ENCODE measurements around the gene RNU7-1.
A peak's percentile ranks its signal among the peaks of the same experiment; 100 is the strongest.

The RNU7-1 gene

DNA sequence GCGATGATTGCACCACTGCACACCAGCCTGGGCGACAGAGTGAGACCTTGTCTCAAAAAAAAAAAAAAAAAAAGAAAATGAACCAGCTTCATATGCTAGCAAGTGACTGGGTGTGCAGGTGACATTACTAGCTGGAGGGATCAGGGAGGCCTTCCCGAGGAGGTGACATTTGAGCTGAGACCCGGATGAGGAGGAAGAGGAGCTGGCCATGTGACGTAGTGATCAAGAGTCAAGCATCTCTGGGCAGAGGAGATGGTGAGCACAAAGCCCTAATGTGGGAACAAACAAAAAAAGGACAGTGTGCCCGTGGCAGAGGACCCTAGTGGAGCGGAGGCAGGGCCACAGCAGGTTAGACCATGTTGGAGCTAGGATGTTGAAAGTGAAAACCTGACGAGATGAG lies 4.0 kb downstream of the RNU7-1 start:
- H3K27ac ChIP-seq: peak overlapping the region; percentile 96; the same call in 1 of the 2 replicates
- TF ChIP-seq CTCF (conservative IDR thresholded peaks at IDR 0.05): no peak

DNA sequence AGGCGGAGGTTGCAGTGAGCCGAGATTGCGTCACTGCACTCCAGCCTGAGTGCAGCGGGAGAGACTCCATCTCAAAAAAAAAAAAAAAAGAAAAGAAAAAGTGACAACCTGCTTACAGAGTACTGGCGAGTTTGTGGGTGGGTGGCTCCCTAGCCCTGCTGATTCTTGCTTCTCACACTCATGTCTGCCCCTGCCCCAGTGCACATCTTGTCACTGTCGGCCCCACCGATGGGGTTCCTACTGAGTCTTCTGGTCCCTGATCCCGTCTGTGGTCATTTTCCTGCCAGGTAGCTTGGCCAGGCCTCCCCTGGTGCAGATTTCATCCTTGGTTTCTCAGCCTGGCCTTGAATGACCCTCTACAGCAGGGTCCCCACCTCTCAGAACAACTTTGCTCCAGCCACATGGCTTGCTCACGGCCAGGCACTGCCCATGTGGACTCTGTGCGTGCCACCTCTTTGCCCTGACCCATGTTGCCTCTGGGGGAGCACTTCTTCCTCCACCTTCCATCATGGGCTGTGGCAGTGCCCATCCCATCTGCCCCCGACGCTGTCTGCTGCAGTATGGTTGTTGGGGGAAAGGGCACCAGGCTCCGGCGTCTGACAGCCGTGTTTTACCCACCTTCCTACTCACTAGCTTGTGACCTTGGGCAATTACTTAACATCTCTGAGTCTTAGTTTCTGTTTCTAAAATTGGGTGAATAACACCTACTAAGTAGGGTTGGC lies 5.4 kb downstream of the RNU7-1 start:
- TF ChIP-seq CTCF (conservative IDR thresholded peaks at IDR 0.05): no peak
- no peak overlapping the region for H3K27ac ChIP-seq

DNA sequence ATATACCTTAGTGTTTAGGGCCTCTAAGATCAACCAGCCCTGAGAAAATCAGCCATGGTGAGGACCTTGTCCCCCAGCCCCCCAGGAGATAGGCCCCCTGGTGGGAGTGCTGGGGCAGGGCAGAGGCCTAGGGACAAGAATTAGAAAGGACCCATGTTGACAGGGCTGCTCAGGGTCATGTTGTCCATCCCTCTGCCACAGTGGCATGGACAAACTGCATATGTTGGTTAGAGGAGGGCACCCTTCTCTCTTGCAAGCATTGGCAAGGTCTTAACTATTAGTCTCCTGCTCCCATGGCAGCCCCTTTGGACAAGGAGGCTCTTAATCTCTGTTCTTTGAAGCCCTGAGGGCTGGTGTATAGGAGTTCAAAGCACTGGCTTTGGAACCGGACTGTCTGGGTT lies 6.8 kb downstream of the RNU7-1 start:
- peak; percentile 21 for TF ChIP-seq CTCF (conservative IDR thresholded peaks at IDR 0.05)
- no peak overlapping the region for H3K27ac ChIP-seq

DNA sequence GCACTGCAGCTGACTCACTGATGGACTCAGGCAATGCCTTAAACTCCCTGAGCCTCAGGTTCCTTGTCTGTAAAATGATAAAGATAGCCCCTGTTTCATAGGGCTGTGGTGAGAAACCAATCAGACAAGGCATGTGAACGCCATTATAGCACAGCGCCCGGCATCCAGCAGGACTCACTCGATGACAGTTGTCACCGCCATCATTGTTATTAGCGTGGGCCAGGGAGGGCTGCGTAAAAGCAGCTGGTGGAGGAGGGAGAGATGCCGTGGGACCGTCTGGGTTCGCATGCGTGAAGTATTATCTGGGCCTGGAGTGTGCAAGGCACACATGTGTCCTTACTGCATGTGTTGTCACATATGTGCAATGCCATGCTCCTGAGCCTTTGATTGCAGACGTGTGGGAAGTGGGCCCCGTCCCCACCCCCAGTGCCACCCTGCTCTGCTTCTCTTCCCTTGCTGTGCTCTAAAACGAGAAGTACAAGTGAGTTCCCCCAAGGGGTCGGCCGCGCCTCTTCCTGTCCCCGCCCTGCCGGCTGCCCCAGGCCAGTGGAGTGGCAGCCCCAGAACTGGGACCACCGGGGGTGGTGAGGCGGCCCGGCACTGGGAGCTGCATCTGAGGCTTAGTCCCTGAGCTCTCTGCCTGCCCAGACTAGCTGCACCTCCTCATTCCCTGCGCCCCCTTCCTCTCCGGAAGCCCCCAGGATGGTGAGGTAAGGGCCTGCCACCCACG lies 7.4 kb downstream of the RNU7-1 start, which contains the start of gene PTPN6:
TSS of gene PTPN6 (plus strand) at position 546 of the 730 bp plus-strand sequence. CDS start at position 703, 157 bp downstream.
- no peak for TF ChIP-seq CTCF (conservative IDR thresholded peaks at IDR 0.05)
- no peak within 1 kb of the TSS for H3K27ac ChIP-seq

- no peak for TF ChIP-seq CTCF (conservative IDR thresholded peaks at IDR 0.05)
- H3K27ac ChIP-seq: no peak overlapping the region
These were observed 8.0 kb downstream of the RNU7-1 start for GRCh38 chr12:6951551-6952120.

DNA sequence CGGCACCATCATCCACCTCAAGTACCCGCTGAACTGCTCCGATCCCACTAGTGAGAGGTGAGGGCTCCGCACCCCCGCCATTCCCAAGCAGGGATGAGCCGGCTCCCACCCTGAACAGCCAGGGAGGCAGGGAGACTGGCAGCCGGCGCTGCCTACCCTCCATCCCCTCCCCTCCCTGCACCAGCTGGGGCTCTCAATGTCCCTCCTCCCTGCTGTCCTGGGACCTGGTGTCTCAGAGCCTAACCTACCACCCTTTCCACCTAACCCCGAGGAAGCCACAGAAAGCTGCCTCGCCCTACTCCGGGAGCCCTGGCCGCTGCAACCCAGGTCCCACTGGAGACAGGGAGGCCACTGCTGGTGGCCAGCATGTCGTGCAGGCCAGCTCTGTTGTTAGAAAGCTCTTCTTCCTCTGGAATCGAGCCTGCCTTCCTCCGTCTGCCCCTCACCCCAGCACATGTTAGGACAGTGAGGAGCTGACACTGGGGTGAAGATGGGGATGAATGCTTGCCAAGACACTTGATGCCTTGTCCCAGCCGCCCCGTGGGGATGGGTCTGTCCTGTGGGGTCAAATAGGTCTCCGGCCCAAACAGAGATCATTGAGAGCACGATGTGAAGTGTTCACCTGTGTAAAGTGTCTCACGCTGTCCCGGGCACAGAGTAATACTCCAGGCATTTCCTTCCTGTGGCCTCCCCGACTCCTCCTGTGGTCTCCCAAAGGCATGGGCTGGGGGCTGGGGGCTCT lies 8.7 kb downstream of the RNU7-1 start:
- TF ChIP-seq CTCF (conservative IDR thresholded peaks at IDR 0.05): no peak
- no peak overlapping the region for H3K27ac ChIP-seq
